Suprapubic skin (tissue), 4 donors: ENCODE data around the gene PDHA1. TPM values are rescaled to one million over a fixed set of nuclear protein-coding genes. Genes with fewer than 3 reads are reported as not detected.

ENCODE experiments used
- DNase-seq, 2 donors: peaks; one replicate each; pipeline ENCODE4 v3.0.0-alpha.2; 2019; ENCODE audit warnings: low spot score in 2 of 2
- H3K27ac ChIP-seq: fragments of 200-600 bp; sonication (generic); one replicate; pipeline ENCODE4 v1.5.1; 2019
- H3K27me3 ChIP-seq: fragments of 200-600 bp; sonication (generic); one replicate; pipeline ENCODE4 v1.5.1; 2019
- H3K36me3 ChIP-seq: fragments of 200-600 bp; sonication (generic); one replicate; pipeline ENCODE4 v1.5.1; 2019
- H3K4me1 ChIP-seq: fragments of 200-600 bp; sonication (generic); one replicate; pipeline ENCODE4 v1.5.1; 2019
- H3K4me3 ChIP-seq: fragments of 200-600 bp; sonication (generic); one replicate; pipeline ENCODE4 v1.5.1; 2019; ENCODE audit warnings: mild to moderate bottlenecking
- H3K9me3 ChIP-seq: fragments of 200-600 bp; sonication (generic); one replicate; pipeline ENCODE4 v1.5.1; 2019
- EP300 ChIP-seq: sonication (generic); formaldehyde crosslinking; IDR thresholded peaks from one replicate; pipeline ENCODE4 v1.6.1; 2017; ENCODE audit warnings: antibody characterized with exemption
- POLR2A ChIP-seq, 2 donors: fragments of 450-650 bp; IDR thresholded peaks; one replicate each; pipeline ENCODE4 v1.6.1; 2017; ENCODE audit warnings: antibody characterized with exemption in 2 of 2, mild to moderate bottlenecking in 2 of 2, moderate library complexity in 2 of 2
- POLR2AphosphoS5 ChIP-seq, 3 donors: sonication (generic); formaldehyde crosslinking; IDR thresholded peaks; one replicate each; pipeline ENCODE4 v1.6.1; 2017; ENCODE audit warnings: antibody characterized with exemption in 3 of 3
- WGBS: methylation state at CpG from one replicate; pipeline ENCODE4 v1.1.5; 2018; 5-methylcytosine and 5-hydroxymethylcytosine counted together
- total RNA-seq, 4 donors: library from RNA; depleted of rRNA; stranded (reverse); fragments of >200 nt; gene quantifications; one replicate each; pipeline ENCODE4 v1.1.0, GENCODE V29; 2016
- TF ChIP-seq, protein P1 (sequence below), 2 donors: fragments of 200-600 bp in 1 of 2; fragments of 450-650 bp in 1 of 2; sonication (generic) in 1 of 2; IDR thresholded peaks; one replicate each; pipeline ENCODE4 v1.5.1; 2016 to 2019; ENCODE audit warnings: antibody characterized with exemption in 2 of 2, mild to moderate bottlenecking in 1 of 2, moderate library complexity in 1 of 2

The PDHA1 gene
- total RNA-seq, 4 donors from 2014 or later: 56.4 to 137 (median 105) TPM

DNA sequence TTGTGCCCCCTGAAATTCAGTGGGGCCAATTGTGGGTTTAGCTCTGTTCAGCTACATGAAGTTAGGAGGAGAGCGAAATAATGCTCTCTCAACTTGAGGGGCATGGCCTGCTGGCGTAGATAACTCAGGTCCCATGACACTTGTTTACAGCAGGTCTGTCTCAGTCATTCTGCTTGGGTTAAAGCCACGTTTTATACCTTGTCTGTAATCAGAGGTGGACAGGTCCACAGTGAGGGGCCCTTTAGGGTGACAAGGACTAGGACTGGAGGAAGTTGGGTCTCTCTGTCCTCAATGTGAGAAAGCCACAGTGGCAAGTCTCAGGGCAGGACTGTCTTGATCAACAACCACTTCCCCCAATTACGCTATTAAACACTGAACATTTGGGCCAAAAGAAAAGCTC is 49.0 kb downstream of the PDHA1 start:
- WGBS: 64% methylated on average over 4 of the region's 4 CpGs
- no peaks in the 10 kb centered on the region for H3K36me3 ChIP-seq
- DNase-seq: no peak
- H3K4me3 ChIP-seq: no peak overlapping the region
- no peak for TF ChIP-seq POLR2AphosphoS5 (IDR thresholded peaks at IDR 0.05)
- TF ChIP-seq POLR2A (IDR thresholded peaks at IDR 0.05): no peak
- TF ChIP-seq, protein P1, sequence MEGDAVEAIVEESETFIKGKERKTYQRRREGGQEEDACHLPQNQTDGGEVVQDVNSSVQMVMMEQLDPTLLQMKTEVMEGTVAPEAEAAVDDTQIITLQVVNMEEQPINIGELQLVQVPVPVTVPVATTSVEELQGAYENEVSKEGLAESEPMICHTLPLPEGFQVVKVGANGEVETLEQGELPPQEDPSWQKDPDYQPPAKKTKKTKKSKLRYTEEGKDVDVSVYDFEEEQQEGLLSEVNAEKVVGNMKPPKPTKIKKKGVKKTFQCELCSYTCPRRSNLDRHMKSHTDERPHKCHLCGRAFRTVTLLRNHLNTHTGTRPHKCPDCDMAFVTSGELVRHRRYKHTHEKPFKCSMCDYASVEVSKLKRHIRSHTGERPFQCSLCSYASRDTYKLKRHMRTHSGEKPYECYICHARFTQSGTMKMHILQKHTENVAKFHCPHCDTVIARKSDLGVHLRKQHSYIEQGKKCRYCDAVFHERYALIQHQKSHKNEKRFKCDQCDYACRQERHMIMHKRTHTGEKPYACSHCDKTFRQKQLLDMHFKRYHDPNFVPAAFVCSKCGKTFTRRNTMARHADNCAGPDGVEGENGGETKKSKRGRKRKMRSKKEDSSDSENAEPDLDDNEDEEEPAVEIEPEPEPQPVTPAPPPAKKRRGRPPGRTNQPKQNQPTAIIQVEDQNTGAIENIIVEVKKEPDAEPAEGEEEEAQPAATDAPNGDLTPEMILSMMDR (IDR thresholded peaks at IDR 0.05): no peak
- no peak for TF ChIP-seq EP300
- H3K9me3 ChIP-seq: no peaks in the 10 kb centered on the region
- H3K27me3 ChIP-seq: no peaks in the 10 kb centered on the region
- no peaks in the 10 kb centered on the region for H3K4me1 ChIP-seq
- H3K27ac ChIP-seq: no peak overlapping the region

GRCh38 chrX:19403696-19404095 is 60.0 kb downstream of the PDHA1 start:
- no peaks in the 10 kb centered on the region for H3K4me1 ChIP-seq
- no peaks in the 10 kb centered on the region for H3K27me3 ChIP-seq
- H3K9me3 ChIP-seq: no peaks in the 10 kb centered on the region
- H3K27ac ChIP-seq: no peak overlapping the region
- DNase-seq: no peak
- H3K4me3 ChIP-seq: no peak overlapping the region
- TF ChIP-seq POLR2AphosphoS5 (IDR thresholded peaks at IDR 0.05): no peak
- TF ChIP-seq POLR2A (IDR thresholded peaks at IDR 0.05): no peak
- no peak for TF ChIP-seq EP300
- TF ChIP-seq, protein P1 (IDR thresholded peaks at IDR 0.05): no peak
- H3K36me3 ChIP-seq: no peaks in the 10 kb centered on the region

GRCh38 chrX:19410259-19410658 is 66.5 kb downstream of the PDHA1 start:
- Histone ChIP-seq H3K4me1 (no peaks in the 10 kb centered on the region), H3K36me3 (no peaks in the 10 kb centered on the region), H3K27ac (no peak overlapping the region), H3K27me3 (no peaks in the 10 kb centered on the region), H3K4me3 (no peak overlapping the region), H3K9me3 (no peaks in the 10 kb centered on the region)
- WGBS: 86% methylated on average over 2 of the region's 2 CpGs
- TF ChIP-seq, protein P1 (IDR thresholded peaks at IDR 0.05): no peak
- TF ChIP-seq EP300 (no peak), POLR2A (IDR thresholded peaks at IDR 0.05) (no peak), POLR2AphosphoS5 (IDR thresholded peaks at IDR 0.05) (no peak)
- DNase-seq: no peak

Other genes starting within 250 kb of the PDHA1 start
- 1 to 10 TPM in 1 of 4 donors, under 1 TPM in 3; 0.24 to 2.0 (median 0.60) TPM for gene ADGRG2, start 221.5 kb upstream of the PDHA1 start, total RNA-seq
- gene MAP3K15, start 171.6 kb downstream of the PDHA1 start, total RNA-seq: not detected